ENCODE measurements around the gene GRPEL1.

DNA sequence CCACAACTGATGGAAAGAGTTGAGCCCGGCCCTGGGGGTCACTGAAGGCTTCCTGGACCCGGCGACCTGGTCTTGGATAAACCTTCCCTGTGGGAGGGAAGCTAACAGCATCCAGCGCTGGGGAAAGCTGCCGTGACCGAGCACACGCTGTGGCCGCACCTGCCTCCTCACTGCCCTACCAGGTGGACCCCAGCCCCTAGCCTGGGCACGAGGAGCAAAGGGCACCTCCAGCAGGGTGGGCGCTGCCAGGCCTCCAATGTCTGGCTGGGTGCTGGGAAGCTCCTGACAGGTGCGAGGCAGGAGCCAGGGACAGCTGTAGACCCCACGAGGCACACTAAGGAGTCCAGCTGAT lies 16.7 kb downstream of the GRPEL1 start:
- TF ChIP-seq, protein P1, sequence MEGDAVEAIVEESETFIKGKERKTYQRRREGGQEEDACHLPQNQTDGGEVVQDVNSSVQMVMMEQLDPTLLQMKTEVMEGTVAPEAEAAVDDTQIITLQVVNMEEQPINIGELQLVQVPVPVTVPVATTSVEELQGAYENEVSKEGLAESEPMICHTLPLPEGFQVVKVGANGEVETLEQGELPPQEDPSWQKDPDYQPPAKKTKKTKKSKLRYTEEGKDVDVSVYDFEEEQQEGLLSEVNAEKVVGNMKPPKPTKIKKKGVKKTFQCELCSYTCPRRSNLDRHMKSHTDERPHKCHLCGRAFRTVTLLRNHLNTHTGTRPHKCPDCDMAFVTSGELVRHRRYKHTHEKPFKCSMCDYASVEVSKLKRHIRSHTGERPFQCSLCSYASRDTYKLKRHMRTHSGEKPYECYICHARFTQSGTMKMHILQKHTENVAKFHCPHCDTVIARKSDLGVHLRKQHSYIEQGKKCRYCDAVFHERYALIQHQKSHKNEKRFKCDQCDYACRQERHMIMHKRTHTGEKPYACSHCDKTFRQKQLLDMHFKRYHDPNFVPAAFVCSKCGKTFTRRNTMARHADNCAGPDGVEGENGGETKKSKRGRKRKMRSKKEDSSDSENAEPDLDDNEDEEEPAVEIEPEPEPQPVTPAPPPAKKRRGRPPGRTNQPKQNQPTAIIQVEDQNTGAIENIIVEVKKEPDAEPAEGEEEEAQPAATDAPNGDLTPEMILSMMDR (IDR thresholded peaks at IDR 0.05) = no peak
- TF ChIP-seq POLR2A (IDR thresholded peaks at IDR 0.05) = no peak

Measured in body of pancreas (tissue), 4 donors.